Vagina (tissue), 2 donors: ENCODE measurements around the gene GRK4. TPM values are rescaled to one million over a fixed set of nuclear protein-coding genes. Genes with fewer than 3 reads are reported as not detected.

ENCODE experiments used
- DNase-seq, 2 donors: peaks; one replicate each; pipeline ENCODE4 v3.0.0-alpha.2; 2017; ENCODE audit errors: extremely low spot score in 2 of 2
- H3K27ac ChIP-seq: fragments of 200-600 bp; sonication (generic); one replicate; pipeline ENCODE4 v1.5.1; 2019
- H3K27me3 ChIP-seq: fragments of 200-600 bp; sonication (generic); one replicate; pipeline ENCODE4 v1.5.1; 2019
- H3K36me3 ChIP-seq, 2 donors: fragments of 200-600 bp; sonication (generic); one replicate each; pipeline ENCODE4 v1.5.1; 2017 to 2019
- H3K4me1 ChIP-seq: fragments of 200-600 bp; sonication (generic); one replicate; pipeline ENCODE4 v1.5.1; 2019
- H3K4me3 ChIP-seq, 2 donors: fragments of 200-600 bp; sonication (generic); 1 replicate in 1 of 2; 2 replicates in 1 of 2; pipeline ENCODE4 v1.5.1; 2016 to 2019
- H3K9me3 ChIP-seq: fragments of 200-600 bp; sonication (generic); one replicate; pipeline ENCODE4 v1.5.1; 2019
- CTCF ChIP-seq, 3 experiments: fragments of 450-650 bp in 2 of 3; fragments of 200-600 bp in 1 of 3; sonication (generic) in 1 of 3; IDR thresholded peaks; one replicate each; pipeline ENCODE4 v1.5.1; 2017 to 2019; ENCODE audit warnings: antibody characterized with exemption in 3 of 3, mild to moderate bottlenecking in 2 of 3, moderate library complexity in 2 of 3
- POLR2A ChIP-seq, 2 donors: fragments of 450-650 bp; IDR thresholded peaks; one replicate each; pipeline ENCODE4 v1.6.1; 2017; ENCODE audit warnings: antibody characterized with exemption in 2 of 2, mild to moderate bottlenecking in 2 of 2, moderate library complexity in 2 of 2
- POLR2AphosphoS5 ChIP-seq, 2 donors: sonication (generic); formaldehyde crosslinking; IDR thresholded peaks; one replicate each; pipeline ENCODE4 v1.9.0; 2017; ENCODE audit warnings: antibody characterized with exemption in 2 of 2, mild to moderate bottlenecking in 2 of 2, low read depth in 1 of 2; ENCODE audit not compliant: insufficient read depth in 1 of 2
- intact Hi-C: fragments of 100-400 bp; cut with DNase I; formaldehyde crosslinking; loops from one replicate; pipeline ENCODE4 v1.15.1; 2023
- total RNA-seq: library from RNA; depleted of rRNA; stranded (reverse); fragments of >200 nt; gene quantifications from one replicate; pipeline ENCODE4 v1.2.3, GENCODE V29; 2016

GRK4 gene
- total RNA-seq, 1 donor from 2014 or later = 2.7 TPM

- no peak overlapping the region for H3K27ac ChIP-seq
- H3K4me1 ChIP-seq = no peaks in the 10 kb centered on the region
- no peaks in the 10 kb centered on the region for H3K9me3 ChIP-seq
- TF ChIP-seq POLR2AphosphoS5 (IDR thresholded peaks at IDR 0.05; ENCODE audit: insufficient read depth in 1 of 2, low read depth in 1 of 2) (no peak), POLR2A (IDR thresholded peaks at IDR 0.05) (no peak), CTCF (IDR thresholded peaks at IDR 0.05) (no peak)
- DNase-seq = no peak
- H3K4me3 ChIP-seq = no peak overlapping the region
- no peaks in the 10 kb centered on the region for H3K27me3 ChIP-seq
- H3K36me3 ChIP-seq = no peaks in the 10 kb centered on the region
- intact Hi-C loops = no loop called here
These were observed 66.1 kb downstream of the GRK4 start for GRCh38 chr4:3029464-3029863.

- no peaks in the 10 kb centered on the region for H3K27me3 ChIP-seq
- intact Hi-C loops = no loop called here
- TF ChIP-seq POLR2A (IDR thresholded peaks at IDR 0.05) (no peak), POLR2AphosphoS5 (IDR thresholded peaks at IDR 0.05; ENCODE audit: insufficient read depth in 1 of 2, low read depth in 1 of 2) (no peak), CTCF (IDR thresholded peaks at IDR 0.05) (no peak)
These were observed 67.4 kb downstream of the GRK4 start for GRCh38 chr4:3030566-3031356.

GRCh38 chr4:3031357-3032082 is 68.1 kb downstream of the GRK4 start:
- Histone ChIP-seq H3K4me3 (no peak overlapping the region), H3K27me3 (no peaks in the 10 kb centered on the region), H3K27ac (no peak overlapping the region), H3K36me3 (no peaks in the 10 kb centered on the region), H3K4me1 (no peaks in the 10 kb centered on the region), H3K9me3 (no peaks in the 10 kb centered on the region)
- no peak for TF ChIP-seq CTCF (IDR thresholded peaks at IDR 0.05)
- no peak for TF ChIP-seq POLR2A (IDR thresholded peaks at IDR 0.05)
- no peak for TF ChIP-seq POLR2AphosphoS5 (IDR thresholded peaks at IDR 0.05; ENCODE audit: insufficient read depth in 1 of 2, low read depth in 1 of 2)
- no peak for DNase-seq
- intact Hi-C loops = no loop called here

More at GRCh38 chr4:3030566-3031356, 67.4 kb downstream of the GRK4 start:
- Histone ChIP-seq H3K4me3 (no peak overlapping the region), H3K36me3 (no peaks in the 10 kb centered on the region), H3K4me1 (no peaks in the 10 kb centered on the region), H3K27ac (no peak overlapping the region), H3K9me3 (no peaks in the 10 kb centered on the region)
- no peak for DNase-seq

- no peak overlapping the region for H3K4me3 ChIP-seq
- peaks cover 14% of the 10 kb centered on the region for H3K4me1 ChIP-seq
- no peak for DNase-seq
- no peaks in the 10 kb centered on the region for H3K36me3 ChIP-seq
- TF ChIP-seq POLR2AphosphoS5 (IDR thresholded peaks at IDR 0.05; ENCODE audit: insufficient read depth in 1 of 2, low read depth in 1 of 2) (no peak), CTCF (IDR thresholded peaks at IDR 0.05) (no peak), POLR2A (IDR thresholded peaks at IDR 0.05) (no peak)
- no peak overlapping the region for H3K27ac ChIP-seq
- no peaks in the 10 kb centered on the region for H3K27me3 ChIP-seq
- no peaks in the 10 kb centered on the region for H3K9me3 ChIP-seq
- intact Hi-C loops = no loop called here
These were observed 70.9 kb downstream of the GRK4 start for GRCh38 chr4:3034231-3034630.

GRCh38 chr4:3035249-3035648 is 71.9 kb downstream of the GRK4 start:
- H3K27me3 ChIP-seq = no peaks in the 10 kb centered on the region
- DNase-seq = no peak
- H3K36me3 ChIP-seq = no peaks in the 10 kb centered on the region
- H3K27ac ChIP-seq = no peak overlapping the region
- no peak for TF ChIP-seq CTCF (IDR thresholded peaks at IDR 0.05)
- peaks cover 14% of the 10 kb centered on the region for H3K4me1 ChIP-seq
- intact Hi-C loops = no loop called here
- H3K9me3 ChIP-seq = no peaks in the 10 kb centered on the region
- H3K4me3 ChIP-seq = no peak overlapping the region
